ENCODE measurements around the gene SDF4. TPM values are rescaled to one million over a fixed set of nuclear protein-coding genes. Genes with fewer than 3 reads are reported as not detected.
A peak's percentile ranks its signal among the peaks of the same experiment; 100 is the strongest.

SDF4 gene
- total RNA-seq, 3 donors from 2014 or later = 58.0 to 111 (median 79.3) TPM

- no peaks in the 10 kb centered on the region for H3K36me3 ChIP-seq
- H3K27ac ChIP-seq = no peak overlapping the region
- H3K9me3 ChIP-seq = no peaks in the 10 kb centered on the region
- DNase-seq (ENCODE audit: low spot score in 2 of 2) = no peak
- H3K27me3 ChIP-seq = no peaks in the 10 kb centered on the region
- no peak overlapping the region for H3K4me3 ChIP-seq
- peaks cover 0 to 11% of the 10 kb centered on the region in 2 donors for H3K4me1 ChIP-seq
- intact Hi-C loops (cut with DNase I; ENCODE audit: low total_unique reads) = no loop called here
- TF ChIP-seq CTCF (IDR thresholded peaks at IDR 0.05) (no peak), POLR2A (IDR thresholded peaks at IDR 0.05) (no peak), POLR2AphosphoS5 (IDR thresholded peaks at IDR 0.05) (no peak)
Measured at GRCh38 chr1:1204425-1204920, 27.3 kb downstream of the SDF4 start.

GRCh38 chr1:1203561-1204424 lies 28.0 kb downstream of the SDF4 start:
- intact Hi-C loops (cut with DNase I; ENCODE audit: low total_unique reads) = no loop called here
- H3K27me3 ChIP-seq = no peaks in the 10 kb centered on the region
- peaks cover 0 to 7% of the 10 kb centered on the region in 2 donors for H3K4me1 ChIP-seq
- H3K36me3 ChIP-seq = no peaks in the 10 kb centered on the region
- no peaks in the 10 kb centered on the region for H3K9me3 ChIP-seq
- DNase-seq (ENCODE audit: low spot score in 2 of 2) = no peak
- TF ChIP-seq POLR2A (IDR thresholded peaks at IDR 0.05) (no peak), POLR2AphosphoS5 (IDR thresholded peaks at IDR 0.05) (no peak), CTCF (IDR thresholded peaks at IDR 0.05) (no peak)
- H3K4me3 ChIP-seq = no peak overlapping the region
- H3K27ac ChIP-seq = no peak overlapping the region

- DNase-seq (ENCODE audit: low spot score in 2 of 2) = no peak
- intact Hi-C loops (cut with DNase I; ENCODE audit: low total_unique reads) = no loop called here
Measured at GRCh38 chr1:1202831-1203560, 28.8 kb downstream of the SDF4 start.

GRCh38 chr1:1200876-1201810 lies 30.7 kb downstream of the SDF4 start:
- TF ChIP-seq CTCF (IDR thresholded peaks at IDR 0.05) = no peak
- TF ChIP-seq POLR2AphosphoS5 (IDR thresholded peaks at IDR 0.05) = peak in 1 of 3 donors; percentile 17
- peak overlapping the region; percentile 34 to 76 (median 63) for H3K4me3 ChIP-seq
- no peak for DNase-seq (ENCODE audit: low spot score in 2 of 2)
- H3K27me3 ChIP-seq = no peaks in the 10 kb centered on the region
- H3K36me3 ChIP-seq = no peaks in the 10 kb centered on the region
- intact Hi-C loops (cut with DNase I; ENCODE audit: low total_unique reads) = no loop called here
- H3K27ac ChIP-seq = peak overlapping the region; percentile 54 to 67
- no peaks in the 10 kb centered on the region for H3K4me1 ChIP-seq
- H3K9me3 ChIP-seq = no peaks in the 10 kb centered on the region

More at GRCh38 chr1:1202831-1203560, 28.8 kb downstream of the SDF4 start:
- H3K27ac ChIP-seq = no peak overlapping the region
- H3K9me3 ChIP-seq = no peaks in the 10 kb centered on the region
- no peaks in the 10 kb centered on the region for H3K27me3 ChIP-seq
- no peaks in the 10 kb centered on the region for H3K4me1 ChIP-seq
- no peak for TF ChIP-seq CTCF (IDR thresholded peaks at IDR 0.05)
- TF ChIP-seq POLR2A (IDR thresholded peaks at IDR 0.05) = no peak
- TF ChIP-seq POLR2AphosphoS5 (IDR thresholded peaks at IDR 0.05) = no peak
- no peak overlapping the region for H3K4me3 ChIP-seq
- H3K36me3 ChIP-seq = no peaks in the 10 kb centered on the region
